GM19025 (cell line): ENCODE data around the gene NME4.
A peak's percentile ranks its signal among the peaks of the same experiment; 100 is the strongest.

Source experiments
- ATAC-seq: cut with Tn5 transposase; IDR thresholded peaks from one replicate; pipeline ENCODE4 v1.9.1; 2021; ENCODE audit warnings: mild to moderate bottlenecking, low read depth, moderate library complexity; ENCODE audit not compliant: unreplicated experiment

The NME4 gene

DNA sequence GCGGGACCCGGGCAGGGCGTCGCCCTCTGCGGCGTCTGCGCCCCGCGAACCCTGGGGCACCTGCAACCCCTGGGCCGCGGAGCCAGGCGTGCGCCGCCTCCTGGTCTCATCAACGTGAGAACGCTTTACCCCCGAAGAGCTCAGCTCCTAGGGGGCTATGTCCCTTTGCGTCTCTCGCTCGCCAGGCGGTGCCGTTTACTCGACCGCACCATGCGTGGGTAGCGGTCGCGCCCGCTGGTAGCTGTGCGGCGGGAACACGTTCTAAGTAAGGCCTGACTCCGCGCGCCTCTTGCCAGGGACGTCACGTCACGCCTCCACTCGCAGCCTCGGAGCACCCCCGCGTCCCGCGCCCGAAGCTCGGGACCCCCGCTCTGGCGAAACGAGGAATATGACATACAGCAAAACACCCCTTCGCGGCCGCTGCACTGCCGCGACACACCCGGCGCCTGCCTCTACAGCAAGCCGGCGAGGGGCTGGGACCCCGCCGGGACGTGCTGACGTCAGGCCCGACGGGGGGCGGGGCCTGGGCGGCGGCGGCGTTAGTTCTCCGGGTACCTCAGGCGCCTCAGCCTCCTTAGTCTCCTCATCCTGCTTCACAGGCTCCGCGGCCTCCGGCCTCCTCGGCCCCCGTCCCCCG is 28.2 kb downstream of the NME4 start, which contains the start of gene RAB11FIP3:
Gene RAB11FIP3 (plus strand): TSS at position 568 of the 637 bp plus-strand sequence. CDS start 358 bp downstream, outside the sequence.
- ATAC-seq: peak; percentile 86

GRCh38 chr16:425740-426114 is 28.7 kb downstream of the NME4 start:
- peak; percentile 38 for ATAC-seq

DNA sequence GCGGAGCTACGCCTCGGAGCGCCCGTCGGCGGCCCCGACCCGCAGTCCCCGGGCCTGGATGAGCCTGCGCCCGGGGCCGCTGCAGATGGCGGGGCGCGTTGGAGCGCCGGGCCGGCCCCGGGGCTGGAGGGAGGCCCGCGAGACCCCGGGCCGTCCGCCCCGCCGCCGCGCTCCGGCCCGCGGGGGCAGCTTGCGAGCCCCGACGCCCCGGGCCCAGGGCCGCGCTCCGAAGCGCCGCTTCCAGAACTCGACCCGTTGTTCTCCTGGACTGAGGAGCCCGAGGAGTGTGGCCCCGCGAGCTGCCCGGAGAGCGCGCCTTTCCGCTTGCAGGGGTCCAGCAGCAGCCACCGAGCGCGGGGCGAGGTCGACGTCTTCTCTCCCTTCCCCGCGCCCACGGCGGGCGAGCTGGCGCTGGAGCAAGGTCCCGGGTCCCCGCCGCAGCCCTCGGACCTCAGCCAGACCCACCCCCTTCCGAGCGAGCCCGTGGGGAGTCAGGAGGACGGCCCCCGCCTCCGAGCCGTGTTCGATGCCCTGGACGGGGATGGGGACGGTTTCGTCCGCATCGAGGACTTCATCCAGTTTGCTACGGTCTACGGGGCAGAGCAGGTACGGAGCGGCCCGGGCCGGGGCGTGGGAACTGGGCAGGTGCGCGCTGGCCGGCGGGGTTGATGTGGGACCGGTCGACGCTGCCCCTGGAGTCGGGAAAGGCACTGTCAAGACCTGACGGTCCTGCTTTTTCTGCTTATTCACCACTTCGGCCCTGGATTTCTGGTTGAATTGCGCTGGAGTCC is 29.3 kb downstream of the NME4 start:
- peak; percentile 7 for ATAC-seq

- ATAC-seq: no peak
These were observed 29.9 kb downstream of the NME4 start for GRCh38 chr16:426906-427249.

GRCh38 chr16:427250-427649 is 30.3 kb downstream of the NME4 start:
- no peak for ATAC-seq

- no peak for ATAC-seq
These were observed 33.9 kb downstream of the NME4 start for GRCh38 chr16:430904-431303.

- ATAC-seq: no peak
These were observed 43.6 kb downstream of the NME4 start for GRCh38 chr16:440627-441026.

GRCh38 chr16:441447-441846 is 44.4 kb downstream of the NME4 start:
- ATAC-seq: no peak

- no peak for ATAC-seq
These were observed 46.0 kb downstream of the NME4 start for GRCh38 chr16:442976-443375.

DNA sequence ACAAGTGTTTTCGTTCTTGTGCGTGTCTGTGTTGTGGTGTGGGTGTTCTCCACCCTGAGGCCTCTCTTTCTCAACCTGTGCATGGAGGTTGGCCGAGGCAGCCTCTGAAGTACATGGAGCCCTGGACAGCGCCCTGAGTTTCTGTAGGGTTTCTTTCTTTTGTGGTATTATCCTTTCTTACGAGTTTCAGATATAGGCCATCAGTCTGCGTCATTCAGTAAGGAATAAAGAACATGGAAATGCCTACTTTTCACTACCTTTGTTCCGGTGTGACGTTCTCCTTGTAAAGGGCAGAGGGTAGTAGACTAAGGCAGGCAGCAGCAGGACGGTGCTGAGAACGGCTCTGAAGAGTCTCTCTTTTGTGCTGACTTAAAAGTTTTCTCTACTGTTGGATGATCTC is 47.0 kb downstream of the NME4 start:
- ATAC-seq: no peak

GRCh38 chr16:445566-445965 is 48.6 kb downstream of the NME4 start:
- ATAC-seq: no peak
